Peyer's patch (tissue), 4 donors: ENCODE data around the gene GP1BB.

Experiments
- POLR2A ChIP-seq, 2 donors: fragments of 450-650 bp; IDR thresholded peaks; one replicate each; pipeline ENCODE4 v1.5.1; 2017; ENCODE audit warnings: antibody characterized with exemption in 2 of 2, mild to moderate bottlenecking in 2 of 2, moderate library complexity in 2 of 2
- TF ChIP-seq, protein P1 (sequence below), 6 experiments: fragments of 450-650 bp in 4 of 6; fragments of 200-600 bp in 2 of 6; sonication (generic) in 1 of 6; IDR thresholded peaks; one replicate each; pipeline ENCODE4 v1.5.1; 2017 to 2019; ENCODE audit warnings: antibody characterized with exemption in 6 of 6, mild to moderate bottlenecking in 3 of 6, moderate library complexity in 1 of 6

DNA sequence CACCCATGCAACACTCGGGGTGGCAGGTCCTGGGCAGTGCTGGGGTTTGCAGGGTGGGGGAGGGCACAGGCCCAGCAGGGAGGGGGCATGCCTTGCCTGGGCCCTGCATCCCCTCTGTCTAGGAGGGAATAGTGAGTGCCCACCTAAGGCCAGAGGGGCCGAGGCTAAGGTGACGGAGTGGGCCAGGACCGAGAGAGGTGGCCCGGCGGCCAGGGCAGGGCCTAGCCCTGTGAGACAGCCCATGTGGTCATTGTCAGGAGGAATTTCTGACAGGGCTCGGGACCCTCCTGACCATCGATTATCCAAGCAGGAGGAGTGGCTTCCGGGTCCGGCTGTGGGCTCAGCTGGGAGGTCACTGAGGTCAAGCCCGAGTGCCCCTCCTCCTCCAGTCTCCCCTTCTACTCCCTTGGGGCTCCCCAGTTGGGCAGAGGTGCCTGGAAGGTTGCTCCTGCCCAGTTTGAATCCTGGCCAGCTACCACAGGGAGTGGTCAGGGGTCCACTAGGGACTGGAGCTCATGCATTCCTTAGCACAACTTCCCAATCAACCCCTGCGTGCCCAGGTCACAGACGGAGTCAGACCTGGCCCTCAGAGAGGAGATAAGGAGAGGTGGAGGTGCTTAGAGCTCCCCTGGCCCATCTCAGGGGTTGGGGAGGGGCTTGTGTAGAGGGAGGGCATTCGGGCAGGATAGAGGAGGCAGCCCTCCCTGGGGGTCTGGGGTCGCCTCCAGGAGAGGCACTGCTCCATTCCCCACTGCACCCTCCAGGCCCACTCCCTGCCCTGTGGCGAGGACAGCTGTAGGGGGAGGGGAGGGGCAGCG lies 14.7 kb downstream of the GP1BB start:
- TF ChIP-seq, protein P1, sequence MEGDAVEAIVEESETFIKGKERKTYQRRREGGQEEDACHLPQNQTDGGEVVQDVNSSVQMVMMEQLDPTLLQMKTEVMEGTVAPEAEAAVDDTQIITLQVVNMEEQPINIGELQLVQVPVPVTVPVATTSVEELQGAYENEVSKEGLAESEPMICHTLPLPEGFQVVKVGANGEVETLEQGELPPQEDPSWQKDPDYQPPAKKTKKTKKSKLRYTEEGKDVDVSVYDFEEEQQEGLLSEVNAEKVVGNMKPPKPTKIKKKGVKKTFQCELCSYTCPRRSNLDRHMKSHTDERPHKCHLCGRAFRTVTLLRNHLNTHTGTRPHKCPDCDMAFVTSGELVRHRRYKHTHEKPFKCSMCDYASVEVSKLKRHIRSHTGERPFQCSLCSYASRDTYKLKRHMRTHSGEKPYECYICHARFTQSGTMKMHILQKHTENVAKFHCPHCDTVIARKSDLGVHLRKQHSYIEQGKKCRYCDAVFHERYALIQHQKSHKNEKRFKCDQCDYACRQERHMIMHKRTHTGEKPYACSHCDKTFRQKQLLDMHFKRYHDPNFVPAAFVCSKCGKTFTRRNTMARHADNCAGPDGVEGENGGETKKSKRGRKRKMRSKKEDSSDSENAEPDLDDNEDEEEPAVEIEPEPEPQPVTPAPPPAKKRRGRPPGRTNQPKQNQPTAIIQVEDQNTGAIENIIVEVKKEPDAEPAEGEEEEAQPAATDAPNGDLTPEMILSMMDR (IDR thresholded peaks at IDR 0.05) = no peak
- TF ChIP-seq POLR2A (IDR thresholded peaks at IDR 0.05) = no peak
